Endothelial cell of umbilical vein (primary cell): ENCODE data around the gene KAZN. TPM values are rescaled to one million over a fixed set of nuclear protein-coding genes. Genes with fewer than 3 reads are reported as not detected.

Experiments used
- BruUV-seq: library from RNA; stranded (reverse); fragments of 400-500 nt; replicated peaks from 2 replicates; lab custom pipeline; 2021; lab: Mats Ljungman, UMichigan
- CTCF ChIA-PET: fragments of 300-600, 350-600 bp; sonication (Branson Sonifier 250); formaldehyde crosslinking; loops from one replicate; lab custom pipeline; 2021; ENCODE audit warnings: antibody characterized with exemption, inconsistent platforms; lab: Charles Lee
- POLR2A ChIA-PET: fragments of 300-600, 350-600 bp; sonication (Branson Sonifier 250); formaldehyde crosslinking; loops from one replicate; lab custom pipeline; 2021; ENCODE audit warnings: antibody characterized with exemption, inconsistent platforms; lab: Charles Lee
- DNase-seq: peaks from one replicate; pipeline ENCODE4 v3.0.0-alpha.2; 2011; ENCODE audit warnings: low read depth, low spot score
- FAIRE-seq: peaks from 2 replicates; lab custom pipeline; 2011; peaks lifted over from hg19 to GRCh38; lab: Jason Lieb, UNC
- H2AFZ ChIP-seq: 2 replicates; pipeline ENCODE4 v1.6.0; 2012; ENCODE audit warnings: low read depth, low read length, control low read depth, inconsistent platforms
- H3K27ac ChIP-seq: 2 replicates; pipeline ENCODE4 v1.5.1; 2011; ENCODE audit warnings: low read depth, mild to moderate bottlenecking, control low read depth, low read length, moderate library complexity; ENCODE audit not compliant: insufficient read depth
- H3K27me3 ChIP-seq, 2 experiments: 2 replicates each; pipeline versions ENCODE4 v1.6.0 to v1.6.1; 2011; ENCODE audit warnings: low read length in 2 of 2, mixed read lengths in 1 of 2; ENCODE audit not compliant: control insufficient read depth in 2 of 2, insufficient read depth in 2 of 2
- H3K36me3 ChIP-seq, 2 experiments: 2 replicates in 1 of 2; 3 replicates in 1 of 2; pipeline ENCODE4 v1.5.1; 2011; ENCODE audit warnings: low read length in 2 of 2, mild to moderate bottlenecking in 1 of 2, moderate library complexity in 1 of 2; ENCODE audit not compliant: control insufficient read depth in 2 of 2, insufficient read depth in 2 of 2; ENCODE audit errors: extremely low read depth in 1 of 2
- H3K4me1 ChIP-seq: 3 replicates; pipeline ENCODE4 v1.5.1; 2011; ENCODE audit warnings: mild to moderate bottlenecking, low read length; ENCODE audit not compliant: control insufficient read depth, insufficient read depth; ENCODE audit errors: extremely low read depth
- H3K4me2 ChIP-seq: 2 replicates; pipeline ENCODE4 v1.6.1; 2011; ENCODE audit warnings: low read length, control low read depth, mixed read lengths; ENCODE audit not compliant: insufficient read depth
- H3K4me3 ChIP-seq, 3 experiments: fragments of 200-600 bp in 1 of 3; sonication (generic), shearing (Covaris generic) in 1 of 3; replicated peaks in 1 of 3; 2 replicates each; pipeline ENCODE4 v1.5.1; 2011 to 2016; ENCODE audit warnings: control low read depth in 3 of 3, low read length in 3 of 3, mild to moderate bottlenecking in 2 of 3, inconsistent platforms in 1 of 3, low read depth in 1 of 3, moderate library complexity in 1 of 3; ENCODE audit not compliant: insufficient read depth in 1 of 3
- H3K79me2 ChIP-seq: 2 replicates; pipeline ENCODE4 v1.6.0; 2012; ENCODE audit warnings: low read length, inconsistent platforms; ENCODE audit not compliant: control insufficient read depth, insufficient read depth
- H3K9ac ChIP-seq: replicated peaks from 2 replicates; pipeline ENCODE3; 2011; ENCODE audit warnings: low read length, control low read depth; ENCODE audit not compliant: insufficient read depth; ENCODE audit errors: extremely low read depth
- H3K9me1 ChIP-seq: replicated peaks from 3 replicates; pipeline ENCODE4 v1.6.0; 2011; ENCODE audit warnings: mild to moderate bottlenecking, low read length; ENCODE audit not compliant: control insufficient read depth, insufficient read depth; ENCODE audit errors: extremely low read depth
- H3K9me3 ChIP-seq: replicated peaks from 2 replicates; pipeline ENCODE4 v1.5.1; 2012; ENCODE audit warnings: low read length, inconsistent platforms; ENCODE audit not compliant: control insufficient read depth, insufficient read depth
- H4K20me1 ChIP-seq: replicated peaks from 2 replicates; pipeline ENCODE3; 2011; ENCODE audit warnings: mild to moderate bottlenecking, low read length; ENCODE audit not compliant: control insufficient read depth, insufficient read depth; ENCODE audit errors: extremely low read depth
- EZH2 ChIP-seq: IDR thresholded peaks from 2 replicates; pipeline ENCODE4 v1.6.1; 2012; ENCODE audit warnings: borderline replicate concordance, low read depth, mild to moderate bottlenecking, moderate library complexity, low read length, inconsistent platforms; ENCODE audit not compliant: severe bottlenecking
- FOS ChIP-seq: IDR thresholded peaks from 2 replicates; pipeline ENCODE4 v1.6.1; 2011; ENCODE audit warnings: mild to moderate bottlenecking, low read length, moderate library complexity, borderline replicate concordance; ENCODE audit not compliant: insufficient read depth
- GATA2 ChIP-seq: IDR thresholded peaks from 2 replicates; pipeline ENCODE4 v1.7.0; 2011; ENCODE audit warnings: low read depth, mild to moderate bottlenecking, moderate library complexity, mixed read lengths, low read length; ENCODE audit not compliant: insufficient read length, insufficient read depth
- JUN ChIP-seq: IDR thresholded peaks from 2 replicates; pipeline ENCODE4 v1.6.1; 2011; ENCODE audit warnings: borderline replicate concordance, low read depth; ENCODE audit not compliant: insufficient read length, insufficient read depth
- MYC ChIP-seq: IDR thresholded peaks from one replicate; pipeline ENCODE4 v1.6.1; 2011; ENCODE audit warnings: mild to moderate bottlenecking, low read depth, low read length
- POLR2A ChIP-seq: IDR thresholded peaks from 2 replicates; pipeline ENCODE4 v1.6.1; 2012; ENCODE audit warnings: low read depth, mild to moderate bottlenecking, control low read depth, low read length
- POLR2AphosphoS5 ChIP-seq: IDR thresholded peaks from 2 replicates; pipeline ENCODE4 v1.6.1; 2012; ENCODE audit warnings: low read depth, mild to moderate bottlenecking, control low read depth, low read length, moderate library complexity; ENCODE audit not compliant: insufficient read depth
- dilution Hi-C: fragments of 300-500 bp; cut with MboI; formaldehyde crosslinking; loops from one replicate; pipeline ENCODE4 v1.15.0; 2019; ENCODE audit warnings: low sequenced_read_pairs; ENCODE audit not compliant: extremely low pct_ligation_motif_present
- intact Hi-C: fragments of 100-400 bp; cut with micrococcal nuclease; formaldehyde crosslinking; loops from one replicate; pipeline ENCODE4 v1.10.0; 2022
- polyA plus RNA-seq, 4 experiments: library from polyadenylated mRNA; depleted of rRNA in 3 of 4; stranded (reverse) in 3 of 4; unstranded in 1 of 4; fragments of >200 nt; gene quantifications; 2 replicates each; pipeline versions ENCODE4 v1.2.1 to v1.2.3, GENCODE V29; 2011 to 2012; ENCODE audit warnings: missing spikeins in 1 of 4
- total RNA-seq: library from RNA; stranded (reverse); gene quantifications from 2 replicates; pipeline ENCODE4 v1.2.3, GENCODE V29; 2021
- TF ChIP-seq, protein P1 (sequence below): IDR thresholded peaks from 2 replicates; pipeline ENCODE4 v1.6.1; 2011; ENCODE audit not compliant: insufficient read depth, insufficient read length
- TF ChIP-seq, protein P2 (sequence below), 2 donors: IDR thresholded peaks; 1 replicate in 1 of 2; 2 replicates in 1 of 2; pipeline ENCODE4 v1.5.1; 2011; ENCODE audit warnings: low read length in 2 of 2, mild to moderate bottlenecking in 2 of 2, moderate library complexity in 2 of 2, control low read depth in 1 of 2, inconsistent platforms in 1 of 2, low read depth in 1 of 2; ENCODE audit not compliant: insufficient read depth in 1 of 2; ENCODE audit errors: extremely low read depth in 1 of 2

Gene KAZN
- total and polyA plus RNA-seq, 2 donors (not counting 3 experiments of a cell fraction or from before 2014, with no cell fraction given) = 1.6 to 5.8 TPM

DNA sequence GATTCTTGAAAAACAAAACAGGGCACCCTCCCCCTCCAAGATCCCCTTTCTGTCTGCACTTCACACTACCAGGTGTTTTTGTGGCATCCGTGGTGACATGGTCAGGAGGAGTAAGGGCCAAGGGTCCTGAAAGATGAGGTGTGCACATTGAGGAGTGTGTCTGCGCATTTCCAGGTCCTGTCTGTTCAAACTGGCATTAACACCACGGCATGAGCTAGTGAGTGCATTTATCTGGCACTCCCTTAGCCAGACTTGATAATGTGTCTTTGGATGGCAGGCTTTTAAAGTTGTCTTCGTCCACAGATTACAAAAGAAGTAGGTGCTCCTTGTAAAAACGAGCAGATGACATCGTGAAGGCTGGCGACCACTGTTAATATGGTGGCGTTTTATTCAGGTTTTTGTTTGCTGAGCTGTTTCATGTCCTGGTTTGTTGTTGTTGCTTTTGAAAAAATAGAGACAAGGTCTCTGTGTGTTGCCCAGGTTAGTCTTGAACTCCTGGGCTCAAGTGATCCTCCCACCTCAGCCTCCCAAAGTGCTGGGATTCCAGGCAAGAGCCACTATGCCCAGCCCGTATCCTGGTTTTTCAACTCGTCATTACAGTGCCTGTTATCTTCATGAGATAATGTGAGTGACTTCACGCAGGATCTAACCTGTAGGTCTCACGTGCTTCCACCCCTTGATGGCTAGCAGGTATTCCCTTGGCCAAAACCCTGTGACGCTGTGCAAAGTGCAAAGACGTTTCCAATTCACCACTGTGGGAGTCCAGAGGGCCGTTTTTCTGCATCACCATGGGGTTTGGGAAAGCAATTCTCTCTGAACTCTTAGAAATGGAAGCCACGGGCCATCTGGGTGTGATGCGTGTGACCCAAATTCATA is 559.3 kb downstream of the KAZN start:
- no peaks in the 10 kb centered on the region for H4K20me1 ChIP-seq
- no peaks in the 10 kb centered on the region for H3K27me3 ChIP-seq
- H3K4me2 ChIP-seq = no peak overlapping the region
- FAIRE-seq (no peak), DNase-seq (no peak)
- H3K9me3 ChIP-seq = no peaks in the 10 kb centered on the region
- peaks cover 21% of the 10 kb centered on the region for H3K4me1 ChIP-seq
- no peak overlapping the region for H2AFZ ChIP-seq
- no peaks in the 10 kb centered on the region for H3K9me1 ChIP-seq
- no peak for TF ChIP-seq JUN
- TF ChIP-seq POLR2A = no peak
- no peak for TF ChIP-seq GATA2
- no peak for TF ChIP-seq MYC
- no peak for TF ChIP-seq FOS
- TF ChIP-seq EZH2 = no peak
- TF ChIP-seq, protein P1, sequence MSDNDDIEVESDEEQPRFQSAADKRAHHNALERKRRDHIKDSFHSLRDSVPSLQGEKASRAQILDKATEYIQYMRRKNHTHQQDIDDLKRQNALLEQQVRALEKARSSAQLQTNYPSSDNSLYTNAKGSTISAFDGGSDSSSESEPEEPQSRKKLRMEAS = no peak
- TF ChIP-seq, protein P2, sequence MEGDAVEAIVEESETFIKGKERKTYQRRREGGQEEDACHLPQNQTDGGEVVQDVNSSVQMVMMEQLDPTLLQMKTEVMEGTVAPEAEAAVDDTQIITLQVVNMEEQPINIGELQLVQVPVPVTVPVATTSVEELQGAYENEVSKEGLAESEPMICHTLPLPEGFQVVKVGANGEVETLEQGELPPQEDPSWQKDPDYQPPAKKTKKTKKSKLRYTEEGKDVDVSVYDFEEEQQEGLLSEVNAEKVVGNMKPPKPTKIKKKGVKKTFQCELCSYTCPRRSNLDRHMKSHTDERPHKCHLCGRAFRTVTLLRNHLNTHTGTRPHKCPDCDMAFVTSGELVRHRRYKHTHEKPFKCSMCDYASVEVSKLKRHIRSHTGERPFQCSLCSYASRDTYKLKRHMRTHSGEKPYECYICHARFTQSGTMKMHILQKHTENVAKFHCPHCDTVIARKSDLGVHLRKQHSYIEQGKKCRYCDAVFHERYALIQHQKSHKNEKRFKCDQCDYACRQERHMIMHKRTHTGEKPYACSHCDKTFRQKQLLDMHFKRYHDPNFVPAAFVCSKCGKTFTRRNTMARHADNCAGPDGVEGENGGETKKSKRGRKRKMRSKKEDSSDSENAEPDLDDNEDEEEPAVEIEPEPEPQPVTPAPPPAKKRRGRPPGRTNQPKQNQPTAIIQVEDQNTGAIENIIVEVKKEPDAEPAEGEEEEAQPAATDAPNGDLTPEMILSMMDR (IDR thresholded peaks at IDR 0.05; ENCODE audit: extremely low read depth in 1 of 2, insufficient read depth in 1 of 2, low read depth in 1 of 2, low read length in 2 of 2) = no peak
- no peak for TF ChIP-seq POLR2AphosphoS5
- intact Hi-C loops (no loop called here), dilution Hi-C loops (no loop called here)
- H3K4me3 ChIP-seq = no peak overlapping the region
- no TSS peak for BruUV-seq
- ChIA-PET POLR2A (no interaction called here), CTCF (interaction anchor here (1.4 to 2.6 kb wide), 2 partner anchors 29 to 114 kb away, joined by 3 to 9 read pairs; no protein-coding TSS in a partner anchor)
- H3K27ac ChIP-seq = no peak overlapping the region
- no peak overlapping the region for H3K9ac ChIP-seq
- H3K79me2 ChIP-seq = peaks cover 19% of the 10 kb centered on the region
- no peaks in the 10 kb centered on the region for H3K36me3 ChIP-seq
